Globus pallidus (tissue), 1 donor: ENCODE measurements around the gene PEX26.
"Not testable (repeated sequence)": the region's sequence is repeated elsewhere in the genome, so short reads cannot be mapped to it uniquely, and the experiment has no call there.

ENCODE experiments used
- DNase-seq: peaks from one replicate; pipeline ENCODE4 v3.0.0-alpha.2; 2015; ENCODE audit warnings: low spot score

Gene PEX26

DNA sequence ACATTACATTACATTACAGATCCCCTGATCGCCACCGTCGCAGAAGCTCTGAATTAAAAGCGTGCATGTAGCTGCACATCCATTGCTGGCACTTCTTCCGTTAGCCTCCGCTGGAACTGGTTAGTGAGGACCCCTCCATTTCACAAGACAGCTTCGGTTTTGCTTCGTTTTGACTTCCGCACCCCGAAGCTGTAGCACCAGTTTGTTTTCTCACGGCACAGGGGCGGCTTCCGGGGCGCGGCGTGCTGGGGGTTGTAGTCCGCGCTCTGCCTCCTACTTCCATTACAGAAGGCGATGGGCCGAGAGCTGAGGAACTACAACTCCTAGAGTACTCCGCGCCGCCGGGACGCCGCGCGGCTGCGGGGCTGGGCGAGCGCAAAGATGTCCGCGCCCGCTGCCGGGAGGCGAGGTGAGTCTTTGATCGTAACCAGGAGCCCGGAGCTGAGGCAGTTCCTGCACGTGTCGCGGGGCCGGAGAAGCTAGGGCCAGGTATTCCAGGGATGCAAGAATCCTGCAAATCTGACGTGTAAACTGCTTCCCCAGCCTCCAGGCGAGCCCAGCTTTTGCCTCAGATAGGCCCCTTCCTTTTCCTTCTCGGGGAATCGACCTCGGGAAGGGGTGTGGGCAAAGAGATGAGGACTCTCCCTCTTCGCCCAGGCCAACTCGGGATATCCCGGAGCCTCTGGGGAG, at the start of gene PEX26:
Gene PEX26, plus strand, starts transcription at position 352 of the 690 bp plus-strand sequence. CDS start 387 bp downstream, outside the sequence.
- peak; percentile 96 for DNase-seq

DNA sequence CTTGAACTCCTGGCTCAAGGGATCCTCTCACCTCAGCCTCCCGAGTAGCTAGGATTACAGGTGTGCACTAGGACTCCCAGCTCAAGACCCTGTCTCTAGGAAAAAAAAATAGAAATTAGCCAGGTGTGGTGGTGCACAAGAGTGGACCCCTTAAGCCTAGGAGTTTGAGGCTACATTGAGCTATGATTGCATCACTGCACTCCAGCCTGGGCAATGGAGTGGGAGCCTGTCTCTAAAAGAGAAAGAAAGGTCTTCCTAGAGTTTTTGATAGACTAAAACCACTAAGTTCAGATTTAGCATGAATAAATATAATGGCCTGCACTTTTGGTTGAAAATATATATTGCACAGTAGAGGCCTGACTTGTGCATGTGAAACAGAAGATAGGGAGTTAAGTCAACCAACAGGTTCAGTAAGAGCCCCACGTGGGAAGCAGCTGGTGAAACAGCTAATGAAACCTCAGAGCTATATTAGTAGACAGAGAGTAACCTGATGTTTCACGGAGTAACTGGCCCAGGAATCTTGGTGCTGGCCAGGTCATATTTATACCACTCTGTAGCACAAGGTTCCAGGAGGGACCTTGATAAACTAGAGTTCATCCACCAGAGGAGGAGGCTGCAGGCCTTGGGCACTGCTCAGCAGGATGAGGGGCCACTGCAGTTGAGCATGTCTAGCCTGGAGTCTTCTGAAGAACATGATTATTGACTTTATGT, 48.8 kb upstream of the PEX26 start:
- DNase-seq, result no peak

DNA sequence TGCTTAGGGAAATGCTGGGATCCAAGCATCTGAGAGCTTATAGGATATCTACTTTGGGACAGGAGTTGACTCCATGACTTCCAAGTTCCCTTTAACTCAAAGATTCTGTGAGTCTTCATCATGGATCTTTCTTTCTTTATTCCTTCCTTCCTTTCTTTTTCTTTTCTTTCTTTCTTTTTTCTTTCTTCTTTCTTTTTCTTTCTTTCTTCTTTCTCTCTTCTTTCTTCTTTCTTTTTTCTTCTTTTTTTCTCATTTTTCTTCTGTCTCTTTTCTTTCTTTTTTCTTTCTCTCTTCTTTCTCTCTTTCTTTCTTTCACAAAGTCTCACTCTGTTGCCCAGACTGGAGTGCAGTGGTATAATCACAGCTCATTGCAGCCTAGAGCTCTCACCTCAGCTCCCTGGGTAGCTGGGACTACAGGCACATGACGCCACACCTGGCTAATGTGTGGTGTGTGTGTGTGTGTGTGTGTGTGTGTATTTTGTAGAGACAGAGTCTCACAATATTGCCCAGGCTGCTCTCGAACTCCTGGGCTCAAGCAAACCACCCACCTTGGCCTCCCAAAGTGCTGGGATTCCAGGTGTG, 48.0 kb upstream of the PEX26 start:
- DNase-seq, result no peak

DNA sequence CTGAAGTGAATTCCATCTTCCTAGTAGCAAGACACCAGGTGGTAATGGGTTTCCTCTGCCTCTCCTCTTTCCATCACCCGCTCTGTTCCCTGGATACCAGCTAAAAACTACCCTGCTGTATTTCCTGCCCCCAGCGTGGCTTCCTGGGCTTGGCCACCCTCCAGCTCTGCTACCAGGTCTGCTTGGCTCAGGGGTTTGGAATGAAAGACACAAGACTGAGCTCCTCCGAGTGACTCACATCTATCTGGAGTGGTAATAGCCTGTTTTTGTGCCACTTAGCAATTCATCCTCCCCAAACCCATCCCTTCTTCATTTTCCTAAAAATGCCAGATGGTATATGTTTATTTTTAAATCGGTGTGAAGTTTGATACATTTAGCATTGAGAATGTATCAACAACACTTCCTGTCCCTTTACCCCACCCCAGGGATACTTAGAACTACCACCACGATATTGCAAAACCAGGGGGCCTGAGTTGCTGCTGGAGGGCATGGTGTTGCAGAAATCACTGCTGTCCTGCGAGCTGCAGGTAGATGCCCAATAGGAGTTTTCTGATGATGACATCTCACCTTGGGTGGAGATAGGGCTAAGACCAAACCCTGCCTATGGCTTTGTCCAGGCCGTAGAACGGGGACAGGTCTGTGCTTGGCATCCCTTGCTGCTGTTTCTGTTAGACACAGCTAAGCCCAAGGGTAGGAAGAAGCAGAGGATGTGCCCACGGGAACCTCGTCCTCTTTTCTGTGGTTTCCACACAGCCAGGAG, 45.9 kb upstream of the PEX26 start:
- no peak for DNase-seq

DNA sequence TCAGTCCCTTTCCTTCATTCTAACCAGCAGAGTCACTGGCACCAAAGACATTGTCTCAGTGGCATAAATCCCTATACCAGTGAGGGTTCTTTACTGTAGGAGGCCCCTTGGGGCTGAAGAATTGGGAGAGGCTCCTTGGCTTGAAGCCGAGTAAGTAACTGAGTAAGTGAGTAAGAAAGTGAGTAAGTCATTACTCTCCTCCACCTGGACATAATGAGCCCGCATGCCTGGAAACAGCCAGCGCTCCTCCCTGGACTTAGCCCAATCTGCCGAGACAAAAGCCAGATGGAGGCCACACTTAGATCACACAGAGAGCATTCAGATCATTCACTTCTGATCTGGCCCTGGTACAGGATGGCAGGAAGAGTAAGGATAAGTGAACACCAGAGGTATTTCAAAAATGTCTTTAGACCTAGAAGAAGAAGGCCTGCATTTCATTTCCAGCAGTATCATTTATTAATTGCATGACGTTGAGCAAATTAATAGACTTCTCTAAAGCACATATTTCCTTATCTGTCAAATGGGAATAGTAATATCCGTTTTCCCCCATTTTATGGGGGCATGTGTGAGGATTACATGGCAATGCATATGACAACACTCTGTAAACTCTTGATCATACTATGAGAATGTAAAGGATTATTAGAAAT, 45.2 kb upstream of the PEX26 start:
- DNase-seq, result no peak

DNA sequence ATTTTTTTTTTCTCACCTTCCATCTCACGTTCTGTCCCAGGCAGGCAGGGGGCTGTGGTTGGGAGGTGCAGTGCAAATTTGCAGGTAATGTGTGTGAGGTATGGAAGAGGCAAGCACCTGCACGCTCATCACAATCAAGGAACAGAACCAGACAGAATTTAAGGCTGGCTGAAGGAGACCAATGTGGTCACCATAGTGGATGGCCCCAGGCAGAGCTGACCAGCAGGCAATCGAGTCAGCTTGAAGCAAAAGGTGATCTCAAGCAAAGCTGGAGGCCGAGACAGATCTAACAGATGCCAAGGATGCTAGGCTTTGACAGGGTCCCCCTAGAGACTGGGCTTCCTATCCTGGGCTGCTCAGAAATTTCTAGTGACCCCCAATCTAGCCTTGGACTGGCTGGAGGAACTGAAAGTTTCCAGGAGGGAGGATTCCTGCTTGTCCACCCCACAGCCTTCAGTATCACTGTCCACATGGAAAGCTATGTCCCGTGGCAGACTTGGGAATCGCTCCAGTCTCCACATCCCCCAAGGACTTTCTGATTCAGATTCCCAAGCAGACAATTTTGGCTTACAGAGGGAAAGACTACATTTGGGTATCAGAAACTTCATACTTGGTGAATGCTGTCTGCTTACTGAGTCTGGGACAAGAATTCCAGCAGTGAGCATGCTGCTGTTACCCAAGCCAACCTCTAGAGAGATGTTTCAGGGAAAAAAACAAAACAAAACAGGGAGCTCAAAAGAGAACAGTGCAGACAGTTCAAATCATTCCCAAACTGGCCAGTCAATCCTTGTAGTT, 44.4 kb upstream of the PEX26 start:
- no peak for DNase-seq

DNA sequence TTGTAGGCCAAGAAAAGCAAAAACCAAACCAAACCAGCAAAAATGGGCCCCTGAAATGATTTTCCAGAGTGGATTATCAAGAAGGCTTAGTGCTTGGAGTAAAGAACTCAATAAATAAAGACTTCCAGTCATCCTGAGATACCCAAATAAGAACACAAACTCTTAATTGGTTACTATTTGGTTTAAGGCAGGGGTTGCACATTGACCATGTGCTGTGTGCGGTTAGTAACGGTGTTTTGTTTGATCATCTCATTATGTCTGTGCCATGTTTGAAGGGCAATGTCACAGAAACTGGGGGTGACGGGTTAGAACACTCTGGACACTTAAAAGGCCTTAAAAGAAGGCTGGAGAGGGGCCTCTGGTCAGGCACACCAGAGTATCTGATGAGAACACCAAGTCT, 43.7 kb upstream of the PEX26 start:
- DNase-seq, result no peak

DNA sequence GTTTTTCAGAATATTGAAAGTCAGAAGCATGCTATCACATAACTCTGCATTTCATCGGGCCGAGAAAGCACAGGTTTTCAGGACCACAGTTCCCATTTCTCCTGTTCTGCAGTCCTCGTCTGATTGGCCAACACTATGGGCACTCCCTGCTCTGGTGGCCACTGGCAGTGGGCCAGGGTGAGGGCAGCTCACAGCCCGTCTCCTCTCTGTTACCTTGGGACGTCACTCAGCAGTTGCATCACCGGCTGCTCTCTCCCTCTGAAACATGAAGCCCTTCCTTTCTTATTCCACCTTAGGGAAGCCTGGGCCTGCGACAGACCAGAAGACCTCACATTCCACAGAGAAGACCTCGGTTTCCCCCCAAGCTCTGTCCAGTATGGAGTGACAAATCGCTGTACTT, 42.0 kb upstream of the PEX26 start:
- DNase-seq, result no peak

DNA sequence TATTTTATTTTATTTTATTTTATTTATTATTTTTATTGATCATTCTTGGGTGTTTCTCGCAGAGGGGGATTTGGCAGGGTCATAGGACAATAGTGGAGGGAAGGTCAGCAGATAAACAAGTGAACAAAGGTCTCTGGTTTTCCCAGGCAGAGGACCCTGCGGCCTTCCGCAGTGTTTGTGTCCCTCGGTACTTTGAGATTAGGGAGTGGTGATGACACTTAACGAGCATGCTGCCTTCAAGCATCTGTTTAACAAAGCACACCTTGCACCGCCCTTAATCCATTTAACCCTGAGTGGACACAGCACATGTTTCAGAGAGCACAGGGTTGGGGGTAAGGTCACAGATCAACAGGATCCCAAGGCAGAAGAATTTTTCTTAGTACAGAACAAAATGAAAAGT, 36.9 kb upstream of the PEX26 start:
- not testable (repeated sequence) for DNase-seq

DNA sequence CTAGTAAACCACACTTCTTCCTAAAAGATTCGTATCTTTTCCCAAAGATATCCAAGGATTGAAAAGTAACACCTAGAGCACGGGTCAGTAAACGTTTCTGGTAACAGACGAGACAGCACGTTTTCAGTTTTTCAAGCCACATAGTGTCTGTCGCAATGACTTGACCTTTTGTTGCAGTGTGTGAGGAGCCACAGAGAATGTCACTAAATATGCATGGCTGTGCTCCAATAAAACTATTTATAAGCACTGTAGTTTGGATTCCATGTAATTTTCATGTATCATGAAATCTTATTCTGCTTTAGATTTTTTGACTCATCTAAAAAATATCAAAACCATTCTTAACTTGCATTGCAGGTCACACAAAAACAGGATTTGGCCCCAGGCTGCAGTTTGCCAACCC, 35.1 kb upstream of the PEX26 start:
- no peak for DNase-seq

DNA sequence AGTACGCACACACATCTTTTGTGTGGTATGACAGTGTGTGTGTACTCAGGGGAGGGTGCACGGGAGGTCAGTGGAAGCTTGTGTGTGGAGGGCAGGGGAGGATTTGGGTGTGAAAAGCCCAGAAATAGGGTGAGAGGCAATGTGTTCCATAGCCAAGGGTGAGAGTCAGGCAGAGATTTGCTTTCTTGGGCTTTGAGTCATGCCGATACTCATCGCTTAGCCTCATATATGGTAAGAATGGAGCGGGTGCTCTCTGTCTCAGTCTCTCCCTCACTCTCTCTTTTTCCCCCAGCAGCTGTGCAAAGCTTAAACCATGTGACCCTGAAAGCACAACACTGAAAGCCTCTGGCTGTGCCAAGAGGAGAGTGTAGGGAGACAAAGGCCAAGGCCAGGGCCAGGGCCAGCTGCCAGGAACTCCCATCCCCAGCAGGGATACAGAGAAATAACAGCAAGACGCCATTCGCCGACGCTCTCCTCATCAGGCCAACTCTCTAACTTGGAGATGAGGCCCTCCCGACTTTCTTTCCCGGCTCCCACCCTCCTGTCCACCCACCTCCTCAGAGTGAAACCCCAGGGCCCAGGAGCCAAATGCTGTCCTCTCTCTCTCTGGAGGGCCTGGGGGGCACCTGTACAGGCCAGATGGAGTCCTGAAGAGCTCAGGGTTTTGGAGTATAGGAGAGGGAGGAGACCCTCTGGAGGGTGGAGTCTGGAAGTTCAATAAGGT, 33.1 kb upstream of the PEX26 start:
- DNase-seq, result peak; percentile 97

DNA sequence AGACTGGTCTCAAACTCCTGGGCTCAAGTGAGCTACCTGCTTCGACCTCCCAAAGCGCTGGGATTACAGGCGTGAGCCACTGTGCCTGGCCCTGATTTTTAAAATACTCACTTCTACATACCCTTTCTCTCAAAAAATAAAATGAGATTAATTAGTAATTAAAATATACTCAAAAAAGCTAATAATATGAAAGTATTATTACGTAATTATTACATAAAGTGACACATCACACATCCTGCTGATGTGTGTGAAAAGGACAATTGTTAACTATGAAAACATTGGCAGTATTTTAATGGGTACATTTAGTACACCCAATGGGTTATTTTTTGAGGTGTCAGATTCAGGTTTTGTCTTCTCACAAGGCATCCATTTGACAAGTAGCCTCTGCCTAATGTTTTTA, 32.0 kb upstream of the PEX26 start:
- no peak for DNase-seq

DNA sequence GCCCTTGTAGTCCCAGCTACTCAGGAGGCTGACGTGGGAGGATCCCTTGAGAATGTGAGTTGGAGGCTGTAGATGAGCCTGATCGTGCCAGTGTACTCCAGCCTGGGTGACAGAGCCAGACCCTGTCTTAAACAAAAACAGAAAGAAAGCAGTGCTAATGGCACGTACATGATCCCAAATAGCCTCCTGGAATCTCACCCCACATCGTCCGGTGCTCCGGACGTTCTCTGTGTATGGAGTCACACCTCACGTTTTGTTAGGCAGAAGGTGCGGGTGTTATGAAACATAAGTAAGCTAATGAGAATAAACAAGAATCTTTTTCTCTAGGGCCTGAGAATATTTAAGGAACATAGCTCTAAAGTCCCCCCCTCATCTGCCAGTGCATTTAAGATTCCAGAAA, 29.7 kb upstream of the PEX26 start:
- no peak for DNase-seq

DNA sequence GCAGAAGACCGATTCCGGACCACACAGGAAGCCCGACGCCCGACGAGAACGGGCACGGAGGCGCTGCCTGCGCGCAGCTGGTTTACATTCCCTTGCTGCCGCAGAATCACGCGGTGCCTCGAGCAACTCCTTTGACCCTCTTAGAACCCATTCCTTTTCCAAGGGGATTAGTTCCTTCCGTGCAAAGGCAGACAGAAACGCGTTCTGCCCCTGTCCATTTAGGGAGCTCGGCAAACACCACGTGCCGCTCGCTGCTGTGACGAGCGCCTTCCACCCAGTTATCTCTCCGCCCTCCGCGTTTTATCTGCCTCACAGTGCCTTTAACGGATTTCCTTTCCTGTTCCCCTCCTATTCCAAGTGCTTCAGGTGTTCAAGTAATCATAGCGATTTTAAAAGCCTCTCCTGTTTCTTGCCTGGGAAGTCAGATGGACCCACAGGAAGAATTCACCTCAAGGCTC, 29.3 kb upstream of the PEX26 start:
- no peak for DNase-seq

DNA sequence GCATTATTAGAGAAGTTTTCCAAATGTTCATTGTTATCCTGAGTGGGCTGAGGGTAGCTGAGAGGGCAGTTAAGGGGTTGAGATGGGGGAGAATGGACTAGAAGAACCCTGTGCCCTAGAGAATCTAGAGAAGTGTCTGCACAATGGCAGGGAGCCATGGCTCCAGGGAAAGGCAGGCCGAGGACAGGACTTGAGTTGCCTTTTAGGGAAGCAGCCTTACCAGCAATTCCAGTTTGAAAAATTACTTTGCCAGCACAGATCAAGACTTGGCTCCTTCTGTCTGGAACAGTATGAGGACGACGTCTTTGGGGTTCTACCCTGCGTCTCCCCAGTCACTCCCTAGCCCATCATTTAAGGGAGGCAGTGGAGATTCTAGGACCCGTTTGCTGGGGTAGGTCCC, 27.7 kb upstream of the PEX26 start:
- DNase-seq, result no peak

DNA sequence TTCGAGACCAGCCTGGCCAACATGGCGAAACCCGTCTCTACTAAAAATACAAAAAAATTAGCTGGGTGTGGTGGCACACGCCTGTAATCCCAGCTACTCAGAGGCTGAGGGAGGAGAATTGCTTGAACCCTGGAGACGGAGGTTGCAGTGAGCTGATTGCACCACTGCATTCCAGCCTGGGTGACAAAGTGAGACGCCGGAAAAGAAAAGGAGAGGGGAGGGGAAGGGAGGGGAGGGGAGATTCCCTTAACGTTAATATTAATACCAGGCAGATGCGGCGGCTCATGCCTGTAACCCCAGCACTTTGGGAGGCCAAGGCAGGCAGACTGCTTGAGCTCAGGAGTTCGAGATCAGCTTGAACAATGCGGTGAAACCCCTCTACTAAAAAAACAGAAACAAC, 26.7 kb upstream of the PEX26 start:
- not testable (repeated sequence) for DNase-seq

DNA sequence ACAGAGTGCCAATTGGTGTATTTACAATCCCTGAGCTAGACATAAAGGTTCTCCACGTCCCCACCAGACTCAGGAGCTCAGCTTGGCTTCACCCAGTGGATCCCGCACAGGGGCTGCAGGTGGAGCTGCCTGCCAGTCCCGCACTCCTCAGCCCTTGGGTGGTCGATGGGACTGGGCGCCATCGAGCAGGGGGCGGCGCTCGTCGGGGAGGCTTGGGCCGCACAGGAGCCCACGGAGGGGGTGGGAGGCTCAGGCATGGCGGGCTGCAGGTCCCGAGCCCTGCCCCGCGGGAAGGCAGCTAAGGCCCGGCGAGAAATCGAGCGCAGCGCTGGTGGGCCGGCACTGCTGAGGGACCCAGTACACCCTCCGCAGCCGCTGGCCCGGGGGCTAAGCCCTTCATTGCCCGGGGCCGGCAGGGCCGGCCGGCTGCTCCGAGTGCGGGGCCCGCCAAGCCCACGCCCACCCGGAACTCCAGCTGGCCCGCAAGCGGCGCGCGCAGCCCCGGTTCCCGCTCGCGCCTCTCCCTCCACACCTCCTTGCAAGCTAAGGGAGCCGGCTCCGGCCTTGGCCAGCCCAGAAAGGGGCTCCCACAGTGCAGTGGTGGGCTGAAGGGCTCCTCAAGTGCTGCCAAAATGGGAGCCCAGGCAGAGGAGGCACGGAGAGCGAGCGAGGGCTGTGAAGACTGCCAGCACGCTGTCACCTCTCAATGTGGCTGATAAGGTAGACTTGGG, 24.4 kb upstream of the PEX26 start:
- not testable (repeated sequence) for DNase-seq

DNA sequence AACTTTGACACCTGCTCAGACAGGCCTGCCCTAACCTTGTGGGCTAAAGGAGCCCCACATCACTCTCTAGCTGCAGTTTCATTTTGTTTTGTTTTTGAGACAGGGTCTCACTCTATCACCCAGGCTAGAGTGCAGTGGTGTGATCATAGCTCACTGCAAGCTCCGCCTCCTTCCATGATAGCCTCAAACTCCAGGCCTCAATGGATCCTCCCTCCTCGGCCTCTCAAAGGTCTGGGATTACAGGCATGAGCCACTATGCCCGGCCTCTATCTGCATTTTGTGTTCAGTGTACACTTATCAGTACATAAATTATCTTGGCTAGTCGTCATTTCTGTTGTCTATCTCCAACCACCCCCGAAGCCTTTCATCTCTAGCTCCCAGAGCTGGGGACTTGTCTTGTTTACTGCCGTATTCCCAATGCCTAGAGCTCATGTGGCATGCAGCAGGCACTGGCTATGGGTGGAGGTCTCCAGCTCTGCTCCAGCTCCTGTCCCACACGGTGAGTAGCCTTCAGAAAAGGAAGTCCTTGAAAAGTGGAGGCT, 22.1 kb upstream of the PEX26 start:
- DNase-seq, result no peak

DNA sequence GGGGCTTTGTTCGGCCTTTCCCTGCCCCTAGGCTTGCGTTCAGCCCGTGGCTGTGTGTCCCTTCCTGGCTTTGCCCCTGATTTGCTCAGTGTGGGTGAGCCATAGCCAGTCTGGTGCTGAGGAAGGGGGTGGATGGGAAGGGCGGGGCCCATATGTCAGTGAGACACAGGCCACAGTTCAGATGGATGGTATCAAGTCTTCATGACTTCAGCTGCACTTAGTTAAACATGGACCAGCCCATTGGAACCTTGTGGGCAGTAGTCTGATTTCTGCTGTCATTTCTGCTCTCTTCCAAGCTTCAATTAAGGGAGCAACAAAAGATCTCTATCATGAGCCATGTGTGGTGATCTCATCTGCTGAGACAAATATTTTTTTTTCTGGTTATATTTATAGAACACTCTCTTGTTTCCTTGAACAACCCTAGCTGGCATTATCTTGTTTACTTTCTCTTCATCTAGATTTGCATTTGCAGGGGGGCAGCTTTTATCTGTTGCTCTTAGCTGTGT, 21.6 kb upstream of the PEX26 start:
- DNase-seq, result peak; percentile 92
